SU-DHL-6 (cell line): ENCODE data around the gene CTNND2.
"Not testable (repeated sequence)": the region's sequence is repeated elsewhere in the genome, so short reads cannot be mapped to it uniquely, and the experiment has no call there.

Source experiments
- H2AFZ ChIP-seq: fragments of 200-600 bp; sonication (generic); 2 replicates; pipeline ENCODE4 v1.6.1; 2014; ENCODE audit warnings: low read depth, mild to moderate bottlenecking, moderate library complexity, mixed read lengths, antibody characterized with exemption, low read length; ENCODE audit not compliant: severe bottlenecking
- H3F3A ChIP-seq: fragments of 200-600 bp; shearing (Covaris generic); 2 replicates; pipeline ENCODE4 v1.6.0; 2016; ENCODE audit warnings: antibody characterized with exemption, mild to moderate bottlenecking; ENCODE audit not compliant: insufficient read depth
- H3K27ac ChIP-seq: fragments of 200-600 bp; sonication (generic); 2 replicates; pipeline ENCODE4 v1.5.1; 2016; ENCODE audit warnings: low read depth, mild to moderate bottlenecking, low read length, moderate library complexity, mixed read lengths
- H3K27me3 ChIP-seq: fragments of 200-600 bp; sonication (generic), shearing (Covaris generic); 2 replicates; pipeline ENCODE4 v1.6.0; 2014; ENCODE audit warnings: mild to moderate bottlenecking, low read length
- H3K36me3 ChIP-seq: fragments of 200-600 bp; sonication (generic); 2 replicates; pipeline ENCODE4 v1.6.1; 2014; ENCODE audit warnings: mild to moderate bottlenecking, low read length, mixed read lengths
- H3K4me2 ChIP-seq: fragments of 300-600, 200-600 bp; shearing (Covaris generic), sonication (generic); 2 replicates; pipeline ENCODE4 v1.6.0; 2014; ENCODE audit warnings: low read length, low read depth, mild to moderate bottlenecking; ENCODE audit not compliant: poor library complexity, severe bottlenecking
- H3K4me3 ChIP-seq: fragments of 200-600 bp; sonication (generic); 2 replicates; pipeline ENCODE4 v1.5.1; 2014; ENCODE audit warnings: antibody characterized with exemption, low read length, mild to moderate bottlenecking, mixed read lengths; ENCODE audit not compliant: insufficient read depth, poor library complexity, severe bottlenecking
- H3K79me2 ChIP-seq: fragments of 200-600 bp; sonication (generic); 2 replicates; pipeline ENCODE4 v1.6.1; 2014; ENCODE audit warnings: mild to moderate bottlenecking, low read length, moderate library complexity; ENCODE audit not compliant: insufficient read depth
- H3K9ac ChIP-seq: fragments of 200-600 bp; sonication (generic); 2 replicates; pipeline ENCODE4 v1.7.0; 2014; ENCODE audit warnings: mild to moderate bottlenecking, low read length
- H3K9me2 ChIP-seq: fragments of 200-600 bp; sonication (generic); replicated peaks from 2 replicates; pipeline ENCODE4 v1.6.1; 2014; ENCODE audit warnings: low read length; ENCODE audit not compliant: insufficient read depth
- H3K9me3 ChIP-seq: fragments of 200-600 bp; sonication (generic); 2 replicates; pipeline ENCODE4 v1.6.1; 2014; ENCODE audit warnings: low read length, mixed read lengths; ENCODE audit not compliant: insufficient read depth
- H4K20me1 ChIP-seq: fragments of 200-600 bp; sonication (generic); 2 replicates; pipeline ENCODE4 v1.6.1; 2014; ENCODE audit warnings: low read depth, mild to moderate bottlenecking, antibody characterized with exemption, low read length, moderate library complexity, mixed read lengths
- EZH2phosphoT487 ChIP-seq: fragments of 200-600 bp; sonication (generic), shearing (Covaris generic); conservative IDR thresholded peaks from 2 replicates; pipeline ENCODE4 v1.6.1; 2018; ENCODE audit warnings: mild to moderate bottlenecking, antibody characterized with exemption, low read length, moderate library complexity, mixed read lengths
- TF ChIP-seq, protein P1 (sequence below): fragments of 200-600 bp; sonication (generic); IDR thresholded peaks from one replicate; pipeline ENCODE4 v1.5.1; 2017; ENCODE audit warnings: antibody characterized with exemption, mild to moderate bottlenecking, low read length, moderate library complexity; ENCODE audit not compliant: insufficient read depth, poor library complexity, severe bottlenecking

The CTNND2 gene

GRCh38 chr5:11620172-11620571 is 284.1 kb downstream of the CTNND2 start:
- Histone ChIP-seq H3K79me2 (no peaks in the 10 kb centered on the region), H4K20me1 (no peaks in the 10 kb centered on the region), H3K4me3 (no peak overlapping the region), H2AFZ (no peak overlapping the region), H3K9ac (no peak overlapping the region), H3K9me2 (no peaks in the 10 kb centered on the region), H3K27me3 (no peaks in the 10 kb centered on the region), H3K9me3 (no peaks in the 10 kb centered on the region), H3K36me3 (no peaks in the 10 kb centered on the region), H3K27ac (no peak overlapping the region), H3F3A (no peaks in the 10 kb centered on the region), H3K4me2 (no peak overlapping the region)
- TF ChIP-seq, protein P1, sequence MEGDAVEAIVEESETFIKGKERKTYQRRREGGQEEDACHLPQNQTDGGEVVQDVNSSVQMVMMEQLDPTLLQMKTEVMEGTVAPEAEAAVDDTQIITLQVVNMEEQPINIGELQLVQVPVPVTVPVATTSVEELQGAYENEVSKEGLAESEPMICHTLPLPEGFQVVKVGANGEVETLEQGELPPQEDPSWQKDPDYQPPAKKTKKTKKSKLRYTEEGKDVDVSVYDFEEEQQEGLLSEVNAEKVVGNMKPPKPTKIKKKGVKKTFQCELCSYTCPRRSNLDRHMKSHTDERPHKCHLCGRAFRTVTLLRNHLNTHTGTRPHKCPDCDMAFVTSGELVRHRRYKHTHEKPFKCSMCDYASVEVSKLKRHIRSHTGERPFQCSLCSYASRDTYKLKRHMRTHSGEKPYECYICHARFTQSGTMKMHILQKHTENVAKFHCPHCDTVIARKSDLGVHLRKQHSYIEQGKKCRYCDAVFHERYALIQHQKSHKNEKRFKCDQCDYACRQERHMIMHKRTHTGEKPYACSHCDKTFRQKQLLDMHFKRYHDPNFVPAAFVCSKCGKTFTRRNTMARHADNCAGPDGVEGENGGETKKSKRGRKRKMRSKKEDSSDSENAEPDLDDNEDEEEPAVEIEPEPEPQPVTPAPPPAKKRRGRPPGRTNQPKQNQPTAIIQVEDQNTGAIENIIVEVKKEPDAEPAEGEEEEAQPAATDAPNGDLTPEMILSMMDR: no peak
- no peak for TF ChIP-seq EZH2phosphoT487

- Histone ChIP-seq H3K4me2 (no peak overlapping the region), H3K9ac (no peak overlapping the region), H3K9me3 (no peaks in the 10 kb centered on the region), H4K20me1 (no peaks in the 10 kb centered on the region), H3K79me2 (no peaks in the 10 kb centered on the region), H3K27ac (no peak overlapping the region), H2AFZ (no peak overlapping the region), H3K4me3 (no peak overlapping the region), H3F3A (no peaks in the 10 kb centered on the region), H3K36me3 (no peaks in the 10 kb centered on the region), H3K9me2 (no peaks in the 10 kb centered on the region), H3K27me3 (no peaks in the 10 kb centered on the region)
- TF ChIP-seq EZH2phosphoT487: no peak
- TF ChIP-seq, protein P1: no peak
These were observed 284.8 kb downstream of the CTNND2 start for GRCh38 chr5:11619339-11620024.

- Histone ChIP-seq H3K9ac (no peak overlapping the region), H3K4me3 (no peak overlapping the region), H3F3A (no peaks in the 10 kb centered on the region), H2AFZ (no peak overlapping the region), H3K36me3 (no peaks in the 10 kb centered on the region), H3K27ac (no peak overlapping the region), H3K27me3 (no peaks in the 10 kb centered on the region), H3K9me2 (no peaks in the 10 kb centered on the region), H3K79me2 (no peaks in the 10 kb centered on the region), H3K9me3 (no peaks in the 10 kb centered on the region), H3K4me2 (no peak overlapping the region), H4K20me1 (no peaks in the 10 kb centered on the region)
- TF ChIP-seq, protein P1: no peak
- no peak for TF ChIP-seq EZH2phosphoT487
These were observed 287.2 kb downstream of the CTNND2 start for GRCh38 chr5:11617080-11617479.

- H3K9me3 ChIP-seq, H2AFZ ChIP-seq, H3K27me3 ChIP-seq, H3F3A ChIP-seq, H3K9me2 ChIP-seq, H3K27ac ChIP-seq, H3K36me3 ChIP-seq, H3K79me2 ChIP-seq, H3K4me2 ChIP-seq, H4K20me1 ChIP-seq, H3K9ac ChIP-seq, H3K4me3 ChIP-seq: not testable (repeated sequence)
These were observed 287.6 kb downstream of the CTNND2 start for GRCh38 chr5:11616624-11617023.
